Mononuclear cell (primary cell): ENCODE data around the gene CYFIP2. TPM values are rescaled to one million over a fixed set of nuclear protein-coding genes. Genes with fewer than 3 reads are reported as not detected.

Experiments
- H3K27me3 ChIP-seq: 2 replicates; pipeline ENCODE4 v1.6.0; 2011; ENCODE audit warnings: low read length, control low read depth; ENCODE audit not compliant: insufficient read depth
- H3K4me1 ChIP-seq: 2 replicates; pipeline ENCODE4 v1.5.1; 2011; ENCODE audit warnings: mild to moderate bottlenecking, low read length, control low read depth; ENCODE audit not compliant: insufficient read depth
- H3K4me3 ChIP-seq: 2 replicates; pipeline ENCODE4 v1.5.1; 2011; ENCODE audit warnings: mild to moderate bottlenecking, low read length, moderate library complexity
- H3K9me3 ChIP-seq: 2 replicates; pipeline ENCODE4 v1.5.1; 2011; ENCODE audit warnings: low read depth, mild to moderate bottlenecking, control low read depth, low read length
- total RNA-seq: library from RNA; depleted of rRNA; stranded (reverse); fragments of >200 nt; gene quantifications from one replicate; pipeline ENCODE4 v1.2.3, GENCODE V29; 2012

The CYFIP2 gene
- total RNA-seq, 1 donor = 200 TPM

DNA sequence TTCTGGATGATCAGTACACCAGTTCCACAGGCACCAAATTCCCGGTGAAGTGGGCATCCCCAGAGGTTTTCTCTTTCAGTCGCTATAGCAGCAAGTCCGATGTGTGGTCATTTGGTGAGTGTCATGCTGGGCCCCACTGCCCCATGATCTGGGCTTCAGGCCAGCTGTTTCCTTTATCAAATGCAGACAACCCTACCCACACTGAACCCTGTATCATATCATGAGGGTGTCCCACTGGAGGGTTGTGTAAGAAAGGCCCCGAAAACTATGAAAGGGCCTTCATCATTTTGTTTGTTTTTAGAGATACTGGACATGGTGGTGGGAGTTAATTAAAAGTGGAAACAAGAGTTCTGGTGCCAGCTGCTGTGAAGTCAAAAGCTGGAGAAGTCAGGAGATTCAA is 20.0 kb upstream of the CYFIP2 start:
- H3K27me3 ChIP-seq = no peaks in the 10 kb centered on the region
- H3K4me1 ChIP-seq = peaks cover 39% of the 10 kb centered on the region
- no peaks in the 10 kb centered on the region for H3K9me3 ChIP-seq
- no peak overlapping the region for H3K4me3 ChIP-seq

DNA sequence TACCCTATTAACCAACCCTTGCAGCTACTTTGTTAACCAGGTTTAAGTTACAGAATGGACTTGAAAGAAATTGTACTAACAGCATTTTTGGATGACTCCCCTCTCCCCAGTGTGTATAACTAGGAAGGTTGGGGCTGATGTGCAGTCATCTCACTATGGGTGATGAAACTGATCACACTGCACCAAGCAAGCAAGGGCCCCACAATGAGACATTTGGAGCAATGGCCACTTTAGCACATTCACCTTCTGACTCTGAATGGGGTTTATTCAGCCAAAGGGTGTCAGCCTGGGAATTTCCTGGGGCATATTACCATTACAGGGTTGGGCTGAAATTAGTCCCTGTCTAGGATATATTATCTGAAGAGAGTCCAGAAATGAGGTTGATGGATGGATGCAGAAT is 18.7 kb upstream of the CYFIP2 start:
- Histone ChIP-seq H3K4me1 (peaks cover 40% of the 10 kb centered on the region), H3K9me3 (no peaks in the 10 kb centered on the region), H3K4me3 (no peak overlapping the region), H3K27me3 (no peaks in the 10 kb centered on the region)

DNA sequence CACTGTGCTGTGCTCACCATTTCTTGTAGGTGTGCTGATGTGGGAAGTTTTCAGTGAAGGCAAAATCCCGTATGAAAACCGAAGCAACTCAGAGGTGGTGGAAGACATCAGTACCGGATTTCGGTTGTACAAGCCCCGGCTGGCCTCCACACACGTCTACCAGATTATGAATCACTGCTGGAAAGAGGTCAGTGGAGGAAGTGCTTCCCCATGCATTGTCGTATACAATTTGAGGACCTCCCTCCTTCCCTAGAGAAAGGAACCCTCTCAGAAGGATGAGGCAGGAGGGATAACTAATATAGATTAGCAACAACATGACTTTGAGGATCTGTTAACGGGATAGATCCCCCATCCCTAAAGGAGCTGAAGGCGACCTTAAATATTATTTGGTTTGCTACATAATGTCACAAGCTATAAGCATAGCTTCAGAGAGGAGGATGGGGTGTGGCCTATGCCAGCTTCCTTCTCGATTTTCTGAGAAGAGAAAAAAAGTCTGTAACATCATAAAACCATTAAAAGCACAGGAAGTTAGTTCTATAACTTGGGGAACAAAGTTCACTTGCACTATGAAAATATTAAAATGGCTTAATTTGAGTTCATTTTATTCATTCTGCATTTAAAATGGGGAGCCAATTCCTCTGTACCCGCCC is 17.0 kb upstream of the CYFIP2 start:
- Histone ChIP-seq H3K9me3 (no peaks in the 10 kb centered on the region), H3K27me3 (no peaks in the 10 kb centered on the region), H3K4me3 (no peak overlapping the region), H3K4me1 (peaks cover 56% of the 10 kb centered on the region)

DNA sequence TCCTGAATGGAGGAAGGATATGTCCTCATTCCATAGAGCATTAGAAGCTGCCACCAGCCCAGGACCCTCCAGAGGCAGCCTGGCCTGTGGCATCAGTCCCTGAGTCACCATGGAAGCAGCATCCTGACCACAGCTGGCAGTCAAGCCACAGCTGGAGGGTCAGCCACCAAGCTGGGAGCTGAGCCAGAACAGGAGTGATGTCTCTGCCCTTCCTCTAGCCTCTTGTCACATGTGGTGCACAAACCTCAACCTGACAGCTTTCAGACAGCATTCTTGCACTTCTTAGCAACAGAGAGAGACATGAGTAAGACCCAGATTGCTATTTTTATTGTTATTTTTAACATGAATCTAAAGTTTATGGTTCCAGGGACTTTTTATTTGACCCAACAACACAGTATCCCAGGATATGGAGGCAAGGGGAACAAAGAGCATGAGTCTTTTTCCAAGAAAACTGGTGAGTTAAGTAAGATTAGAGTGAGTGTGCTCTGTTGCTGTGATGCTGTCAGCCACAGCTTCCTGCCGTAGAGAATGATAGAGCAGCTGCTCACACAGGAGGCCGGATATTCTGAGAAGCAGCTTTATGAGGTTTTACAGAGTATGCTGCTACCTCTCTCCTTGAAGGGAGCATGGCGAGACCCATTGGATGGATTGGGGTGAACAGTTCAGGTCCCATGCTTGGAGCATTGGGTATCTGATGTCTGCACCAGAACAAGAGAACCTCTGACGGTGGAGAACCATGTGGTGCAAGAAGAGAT is 13.0 kb upstream of the CYFIP2 start:
- peaks cover 63% of the 10 kb centered on the region for H3K4me1 ChIP-seq
- H3K9me3 ChIP-seq = no peaks in the 10 kb centered on the region
- H3K27me3 ChIP-seq = no peaks in the 10 kb centered on the region
- no peak overlapping the region for H3K4me3 ChIP-seq

DNA sequence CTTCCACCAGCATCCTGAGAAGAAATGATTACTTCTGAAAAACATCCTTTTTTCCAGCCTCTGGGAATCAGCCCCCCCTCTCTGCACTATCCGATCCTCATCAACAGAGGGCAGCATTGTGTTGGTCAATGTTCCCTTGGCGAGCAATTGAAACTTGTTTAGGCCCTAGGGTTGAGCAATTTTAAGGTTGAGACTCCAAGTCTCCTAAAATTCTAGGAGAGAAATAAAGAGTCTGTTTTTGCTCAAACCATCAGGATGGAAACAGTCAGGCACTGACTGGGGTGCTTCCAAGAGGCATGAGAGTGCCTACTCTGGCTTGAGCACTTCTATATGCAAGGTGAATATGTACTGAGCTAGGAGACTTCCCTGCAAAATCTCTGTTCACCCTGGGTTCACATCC is 12.4 kb upstream of the CYFIP2 start:
- no peaks in the 10 kb centered on the region for H3K9me3 ChIP-seq
- no peak overlapping the region for H3K4me3 ChIP-seq
- H3K4me1 ChIP-seq = peaks cover 61% of the 10 kb centered on the region
- H3K27me3 ChIP-seq = no peaks in the 10 kb centered on the region

DNA sequence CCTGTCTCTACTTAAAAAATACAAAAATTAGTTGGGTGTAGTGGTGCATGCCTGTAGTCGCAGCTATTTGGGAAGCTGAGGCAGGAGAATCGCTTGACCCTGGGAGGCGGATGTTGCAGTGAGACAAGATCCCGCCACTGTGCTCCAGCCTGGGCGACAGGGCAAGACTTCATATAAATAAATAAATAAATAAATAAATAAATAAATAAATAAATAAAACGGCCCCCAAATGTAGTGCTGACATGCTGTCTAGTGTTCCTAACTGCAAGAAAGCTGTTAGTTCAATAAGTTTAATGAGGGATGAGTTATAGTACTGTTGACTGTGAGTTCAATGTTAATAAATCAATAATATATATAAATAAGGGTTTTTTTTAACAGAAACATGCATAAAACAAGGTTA is 7.5 kb upstream of the CYFIP2 start:
- Histone ChIP-seq H3K4me1 (peaks cover 36% of the 10 kb centered on the region), H3K4me3 (no peak overlapping the region), H3K9me3 (no peaks in the 10 kb centered on the region), H3K27me3 (no peaks in the 10 kb centered on the region)

DNA sequence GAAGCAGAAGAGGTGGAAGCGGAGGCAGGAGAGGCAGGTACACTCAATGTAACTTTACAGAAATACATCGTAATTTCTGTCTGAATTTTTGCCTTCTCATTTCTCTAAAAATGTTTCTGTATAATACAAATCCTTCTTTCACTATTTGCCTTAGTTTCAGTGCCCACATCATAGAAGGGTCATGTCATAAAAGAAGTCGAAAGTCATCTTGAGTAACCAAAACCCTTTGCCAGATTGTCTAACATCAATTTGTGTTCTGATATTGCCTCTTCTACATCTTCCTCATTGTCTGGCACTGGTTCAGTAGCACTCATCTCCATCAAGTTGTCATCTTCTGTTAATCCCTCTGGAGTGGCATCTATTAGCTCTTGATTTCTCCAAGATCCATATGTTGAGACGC is 6.2 kb upstream of the CYFIP2 start:
- Histone ChIP-seq H3K4me1 (peaks cover 40% of the 10 kb centered on the region), H3K9me3 (no peaks in the 10 kb centered on the region), H3K4me3 (no peak overlapping the region), H3K27me3 (no peaks in the 10 kb centered on the region)

DNA sequence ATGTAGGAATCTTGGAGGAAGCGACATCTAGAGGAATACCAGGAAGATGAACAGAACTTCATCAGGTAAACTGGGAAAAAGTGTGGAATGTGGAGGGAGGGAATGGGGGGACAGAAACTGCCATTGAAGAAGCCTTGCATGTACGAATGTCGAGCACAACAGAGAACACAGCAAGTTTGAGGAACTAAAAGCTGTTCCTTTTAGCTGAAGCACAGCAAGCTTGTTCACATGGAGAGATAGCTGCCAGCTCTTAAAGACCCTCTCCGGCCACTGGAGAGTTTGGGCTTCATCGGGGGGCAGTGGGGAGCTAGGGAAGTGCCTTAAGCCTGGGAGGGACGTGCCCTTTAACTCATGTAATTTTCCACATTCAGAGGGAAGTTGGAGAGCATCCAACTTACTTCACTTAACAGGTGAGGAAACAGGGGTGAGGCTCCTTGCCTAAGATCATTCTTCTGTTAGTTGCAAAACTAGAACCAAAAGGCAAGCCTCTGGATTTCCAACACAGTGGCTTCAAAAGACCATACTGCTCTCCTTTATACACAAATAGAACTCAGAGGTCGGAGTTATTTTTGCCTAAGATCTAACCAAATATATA is 2.3 kb upstream of the CYFIP2 start:
- Histone ChIP-seq H3K9me3 (no peaks in the 10 kb centered on the region), H3K4me3 (no peak overlapping the region), H3K4me1 (peaks cover 51% of the 10 kb centered on the region), H3K27me3 (no peaks in the 10 kb centered on the region)

DNA sequence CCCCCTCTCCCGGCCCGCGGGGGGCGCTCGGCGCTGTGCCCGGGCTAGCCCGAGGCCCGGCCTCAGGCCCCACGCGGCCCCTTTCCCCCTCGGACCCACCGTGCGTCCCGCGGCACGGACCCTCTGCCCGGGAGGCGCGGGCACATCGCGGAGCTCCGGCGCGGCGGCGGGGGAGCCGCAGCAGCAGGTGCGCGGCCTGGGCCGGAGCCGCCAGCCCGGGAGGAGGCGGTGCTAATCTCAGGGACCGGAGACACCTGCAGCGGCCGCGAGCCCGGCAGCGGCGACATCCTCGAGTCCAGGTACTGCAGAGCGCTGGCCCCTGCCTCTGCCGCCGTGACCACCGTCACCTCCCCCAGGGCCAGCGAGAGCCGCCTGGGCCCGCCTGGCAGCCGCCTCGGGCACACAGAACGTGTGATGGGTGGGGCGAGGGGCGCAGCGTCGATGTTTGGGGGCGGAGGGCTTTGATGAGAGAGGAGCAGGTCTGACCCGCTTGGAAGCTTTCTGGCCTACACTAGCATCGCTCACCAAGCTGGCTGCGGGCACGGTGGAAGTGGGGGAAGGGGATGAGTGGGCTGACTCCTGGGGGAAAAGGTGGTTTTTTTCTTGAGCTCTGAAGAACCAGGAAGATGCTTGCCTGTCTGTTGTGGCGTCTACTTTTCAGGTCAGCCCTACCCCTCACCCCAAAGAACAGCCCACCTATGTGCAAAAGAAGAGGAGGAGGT is 524 bp downstream of the CYFIP2 start:
- peaks cover 79% of the 10 kb centered on the region for H3K4me1 ChIP-seq
- no peaks in the 10 kb centered on the region for H3K27me3 ChIP-seq
- no peaks in the 10 kb centered on the region for H3K9me3 ChIP-seq
- peak overlapping the region; percentile 80 for H3K4me3 ChIP-seq

DNA sequence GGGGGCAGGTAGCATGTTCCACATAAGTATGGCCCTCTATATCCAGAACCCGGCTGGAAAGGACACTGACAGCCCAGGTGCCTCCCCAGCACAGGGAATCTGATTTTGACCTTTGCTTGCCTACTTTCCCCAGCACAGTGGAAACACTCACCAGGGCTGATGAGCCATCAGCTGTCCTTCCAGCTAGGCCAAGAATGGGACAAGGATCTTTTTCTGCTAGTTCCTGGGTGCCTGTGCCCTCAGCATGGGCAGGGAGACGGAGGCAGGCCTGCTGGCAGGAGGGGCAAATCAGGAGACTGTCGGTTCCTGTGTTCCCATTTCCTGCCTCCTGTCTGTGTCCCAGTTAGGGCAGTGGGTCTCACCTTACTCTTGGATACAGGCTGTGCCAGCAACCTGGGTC is 1.1 kb downstream of the CYFIP2 start:
- H3K9me3 ChIP-seq = no peaks in the 10 kb centered on the region
- no peaks in the 10 kb centered on the region for H3K27me3 ChIP-seq
- peaks cover 85% of the 10 kb centered on the region for H3K4me1 ChIP-seq
- H3K4me3 ChIP-seq = peak overlapping the region; percentile 80

DNA sequence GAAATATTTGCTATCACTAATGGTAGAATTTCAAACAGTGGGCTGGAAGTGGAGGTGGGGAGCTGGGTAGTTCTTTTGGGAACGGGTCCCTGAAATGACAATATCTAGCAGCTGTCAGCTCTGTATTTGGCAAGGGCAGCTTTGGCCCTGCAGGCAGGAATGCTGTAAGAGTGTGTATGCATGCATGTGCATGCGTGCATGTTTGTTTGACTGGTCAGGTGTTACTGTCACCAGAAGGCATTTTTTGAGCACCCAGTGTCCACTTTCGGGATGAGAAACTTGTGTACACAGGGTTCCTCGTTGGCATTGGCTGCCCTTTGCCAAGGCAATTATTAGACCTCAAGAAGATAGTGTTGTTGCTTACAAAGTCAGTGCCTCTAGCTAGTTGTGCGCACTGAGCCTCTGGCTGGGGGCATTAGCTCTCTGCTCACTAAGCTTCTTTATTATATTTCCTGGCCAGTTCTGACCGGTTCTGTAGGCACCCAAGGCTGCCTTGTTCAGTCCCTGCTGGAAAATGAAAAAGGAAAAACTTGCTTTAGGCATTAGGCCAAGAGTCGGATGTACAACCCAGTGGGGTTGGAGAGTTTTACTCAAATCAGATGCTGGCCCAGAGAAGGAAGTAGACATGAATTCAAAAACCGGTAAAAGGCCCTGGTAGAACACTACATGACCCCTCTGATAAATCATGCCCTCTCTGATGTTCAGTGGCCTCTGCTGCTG is 2.0 kb downstream of the CYFIP2 start:
- Histone ChIP-seq H3K4me3 (peak overlapping the region; percentile 80), H3K9me3 (no peaks in the 10 kb centered on the region), H3K27me3 (no peaks in the 10 kb centered on the region), H3K4me1 (peaks cover 94% of the 10 kb centered on the region)

DNA sequence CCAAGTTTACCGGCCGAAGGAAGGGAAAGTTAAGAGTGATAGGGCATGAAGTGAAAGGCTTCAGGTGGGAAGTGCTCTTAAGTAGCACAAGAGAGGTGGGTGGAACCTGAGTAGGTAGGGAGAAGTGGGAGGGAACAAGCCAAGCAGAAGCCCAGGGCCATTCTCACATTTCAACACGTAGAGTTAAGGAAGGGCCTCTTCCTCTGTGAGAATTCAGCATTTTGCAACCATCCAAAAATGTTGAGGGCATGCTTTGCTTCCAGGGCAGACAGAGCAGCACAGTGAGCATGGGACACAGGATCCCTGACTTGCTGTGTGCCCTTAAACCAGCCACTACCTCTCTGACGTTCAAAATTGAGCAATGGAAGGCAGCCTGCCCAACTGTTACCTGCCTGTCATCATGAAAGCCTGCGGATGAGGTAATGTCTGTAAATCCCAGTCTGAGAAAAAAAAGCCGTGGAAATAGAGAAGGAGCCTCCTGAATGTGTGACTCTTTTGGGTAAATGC is 3.3 kb downstream of the CYFIP2 start:
- peaks cover 94% of the 10 kb centered on the region for H3K4me1 ChIP-seq
- H3K27me3 ChIP-seq = no peaks in the 10 kb centered on the region
- peak overlapping the region; percentile 6 for H3K4me3 ChIP-seq
- H3K9me3 ChIP-seq = no peaks in the 10 kb centered on the region

DNA sequence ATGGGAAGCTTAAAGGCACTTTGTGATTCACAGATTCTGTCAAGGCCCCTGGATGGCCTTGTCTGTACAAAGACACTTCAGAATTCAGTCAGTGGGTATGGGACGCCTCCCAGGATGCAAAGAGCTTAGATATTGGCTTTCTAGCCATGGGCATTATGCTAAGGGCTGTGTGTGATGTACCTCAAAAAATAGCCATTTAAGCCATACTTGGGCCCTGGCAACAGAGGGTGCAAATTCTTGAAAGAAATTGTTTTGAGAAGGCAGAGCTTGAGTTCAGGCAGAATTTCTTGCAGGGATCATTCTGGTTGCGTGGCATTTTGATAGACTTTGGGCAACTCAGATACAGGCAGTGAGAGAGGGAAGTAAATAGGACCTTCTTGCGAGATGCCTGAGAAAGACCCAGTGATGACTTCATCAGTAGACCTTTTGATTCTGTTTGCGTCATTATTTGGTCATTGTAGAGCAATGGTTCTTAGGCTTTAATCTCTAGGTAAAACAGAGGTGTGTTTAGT is 3.9 kb downstream of the CYFIP2 start:
- peaks cover 88% of the 10 kb centered on the region for H3K4me1 ChIP-seq
- H3K9me3 ChIP-seq = no peaks in the 10 kb centered on the region
- H3K27me3 ChIP-seq = no peaks in the 10 kb centered on the region
- no peak overlapping the region for H3K4me3 ChIP-seq

DNA sequence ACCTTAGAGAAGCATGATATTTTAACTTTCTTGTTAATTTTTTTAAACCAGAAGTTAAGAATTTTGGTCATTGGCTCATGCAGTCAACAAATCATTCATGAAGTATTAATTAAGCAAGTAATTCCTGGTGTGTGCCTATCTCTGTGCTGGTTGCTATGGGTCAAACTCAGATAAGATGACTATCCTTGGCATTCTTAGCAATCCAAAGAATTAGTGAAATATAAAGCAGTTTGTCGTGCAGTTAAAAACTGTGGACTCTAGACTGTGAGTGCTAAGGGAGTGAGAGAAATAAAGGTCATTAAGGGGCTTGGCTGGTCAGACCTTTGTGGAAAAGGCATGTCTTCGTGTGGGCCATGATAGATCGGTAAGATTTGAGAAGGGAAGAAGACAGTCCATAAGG is 4.8 kb downstream of the CYFIP2 start:
- Histone ChIP-seq H3K27me3 (no peaks in the 10 kb centered on the region), H3K4me1 (peaks cover 79% of the 10 kb centered on the region), H3K9me3 (no peaks in the 10 kb centered on the region), H3K4me3 (no peak overlapping the region)
